Dermis blood vessel endothelial cell (primary cell): ENCODE data around the gene SLFN14. TPM values are rescaled to one million over a fixed set of nuclear protein-coding genes. Genes with fewer than 3 reads are reported as not detected.
A peak's percentile ranks its signal among the peaks of the same experiment; 100 is the strongest.
"Not testable (repeated sequence)": the region's sequence is repeated elsewhere in the genome, so short reads cannot be mapped to it uniquely, and the experiment has no call there.

Experiments
- DNase-seq: peaks from one replicate; pipeline ENCODE4 v3.0.0; 2010
- total RNA-seq: library from RNA; depleted of rRNA; stranded (reverse); fragments of >200 nt; gene quantifications from 2 replicates; pipeline ENCODE4 v1.2.3, GENCODE V29; 2014

The SLFN14 gene
- not detected in 2 replicates for total RNA-seq

GRCh38 chr17:35560703-35561102, at the start of gene SLFN14:
Gene SLFN14, minus strand, starts transcription at chr17:35560819. Its CDS starts 2,757 bp downstream, at chr17:35558062.
- peak; percentile 30 for DNase-seq

- no peak for DNase-seq
Observed at GRCh38 chr17:35609831-35610230, 49.2 kb upstream of the SLFN14 start.

GRCh38 chr17:35607239-35607847, 46.7 kb upstream of the SLFN14 start:
- no peak for DNase-seq

- no peak for DNase-seq
Observed at GRCh38 chr17:35605678-35606077, 45.1 kb upstream of the SLFN14 start.

GRCh38 chr17:35603674-35604073, 43.1 kb upstream of the SLFN14 start:
- no peak for DNase-seq

GRCh38 chr17:35597604-35598003, 37.0 kb upstream of the SLFN14 start:
- no peak for DNase-seq

GRCh38 chr17:35596530-35597233, 36.1 kb upstream of the SLFN14 start:
- DNase-seq = no peak

GRCh38 chr17:35596072-35596471, 35.5 kb upstream of the SLFN14 start:
- DNase-seq = no peak

GRCh38 chr17:35588196-35588920, 27.7 kb upstream of the SLFN14 start:
- peak; percentile 64 for DNase-seq

GRCh38 chr17:35587074-35587961, 26.7 kb upstream of the SLFN14 start, which contains the start of gene AP2B1:
Gene AP2B1, plus strand, starts transcription at chr17:35587322. Its CDS starts 6,709 bp downstream, at chr17:35594031.
- DNase-seq = peak; percentile 99

- DNase-seq = no peak
Observed at GRCh38 chr17:35586569-35587073, 26.0 kb upstream of the SLFN14 start.

- no peak for DNase-seq
Observed at GRCh38 chr17:35584061-35584460, 23.4 kb upstream of the SLFN14 start.

GRCh38 chr17:35578929-35579432, 18.4 kb upstream of the SLFN14 start:
- DNase-seq = no peak

- DNase-seq = peak; percentile 86
Observed at GRCh38 chr17:35578197-35578928, 17.7 kb upstream of the SLFN14 start, which contains the start of gene PEX12. Gene PEX12, minus strand, starts transcription at chr17:35578571. Its CDS starts 550 bp downstream, at chr17:35578021.

GRCh38 chr17:35577830-35578196, 17.2 kb upstream of the SLFN14 start:
- DNase-seq = peak; percentile 45

GRCh38 chr17:35575759-35576158, 15.1 kb upstream of the SLFN14 start:
- no peak for DNase-seq

- no peak for DNase-seq
Observed at GRCh38 chr17:35569405-35569804, 8.8 kb upstream of the SLFN14 start.

- DNase-seq = peak; percentile 67
Observed at GRCh38 chr17:35568561-35568960, 7.9 kb upstream of the SLFN14 start.

- DNase-seq = no peak
Observed at GRCh38 chr17:35566968-35567367, 6.3 kb upstream of the SLFN14 start.

- DNase-seq = not testable (repeated sequence)
Observed at GRCh38 chr17:35563181-35563580, 2.6 kb upstream of the SLFN14 start.

- DNase-seq = peak; percentile 39
Observed at GRCh38 chr17:35559495-35560210, 966 bp downstream of the SLFN14 start.
